GM08714 (cell line): ENCODE results near the gene AKAP5.
A peak's percentile ranks its signal among the peaks of the same experiment; 100 is the strongest.
"Not testable (repeated sequence)": the region's sequence is repeated elsewhere in the genome, so short reads cannot be mapped to it uniquely, and the experiment has no call there.

ENCODE experiments used
- H3K4me3 ChIP-seq: fragments of 200-500 bp; sonication (Bioruptor generic); 2 replicates; pipeline ENCODE4 v1.5.1; 2014; ENCODE audit warnings: mild to moderate bottlenecking, low read length, inconsistent platforms
- ZNF274 ChIP-seq: IDR thresholded peaks from 2 replicates; pipeline ENCODE4 v1.6.1; 2012; ENCODE audit warnings: mild to moderate bottlenecking, low read depth, low read length

AKAP5 gene

DNA sequence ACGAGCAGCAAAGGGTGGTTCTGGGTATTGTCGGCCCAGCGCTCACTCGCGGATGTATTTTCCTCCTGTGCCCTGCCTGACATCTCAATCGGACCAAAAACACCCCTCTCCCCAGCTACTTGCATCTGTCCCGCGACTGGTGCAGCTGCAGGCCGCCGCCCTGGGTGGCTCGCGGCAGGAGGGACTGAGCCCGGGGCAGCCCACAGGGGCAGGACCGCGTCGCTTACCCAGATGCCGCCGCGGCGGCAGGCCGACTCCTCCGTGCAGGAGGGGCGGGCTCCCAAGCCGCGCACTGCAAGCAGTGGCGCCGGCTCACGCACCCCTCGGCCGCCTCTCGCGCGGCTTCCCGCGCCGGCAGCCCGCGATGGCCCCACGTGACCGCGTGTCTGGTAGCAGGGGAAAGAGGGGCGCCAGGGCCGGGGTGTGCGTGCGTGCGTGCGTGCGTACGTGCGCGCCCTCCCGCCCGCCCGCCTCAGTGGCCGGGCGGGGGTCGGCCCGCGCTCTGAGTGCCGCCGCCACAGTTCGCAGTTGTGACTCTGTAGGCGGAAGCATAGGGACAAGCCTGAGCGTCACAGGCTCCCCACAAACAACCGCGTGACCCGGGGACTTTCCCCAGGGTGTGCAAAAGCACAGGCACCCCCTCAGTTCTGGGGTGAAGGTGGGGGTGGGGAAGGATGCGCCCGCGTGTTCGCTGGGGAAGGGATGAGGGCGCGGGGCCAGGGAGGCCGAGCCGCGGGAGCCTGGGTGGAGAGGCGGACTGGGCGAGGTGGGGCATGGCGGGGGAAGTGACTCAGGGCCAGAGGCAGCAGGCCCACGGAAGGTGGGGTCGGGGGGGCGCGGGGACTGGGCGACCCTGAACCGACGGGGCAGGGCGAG, 38.4 kb downstream of the AKAP5 start, which contains the start of gene ZBTB25:
Gene ZBTB25 (minus strand): TSS at position 405 of the 876 bp plus-strand sequence. CDS start 13,305 bp downstream, outside the sequence.
- no peak for TF ChIP-seq ZNF274
- H3K4me3 ChIP-seq, result peak within 1 kb of the TSS; percentile 93

GRCh38 chr14:64504310-64504896, 39.1 kb downstream of the AKAP5 start, which contains the start of gene ZBTB1:
Gene ZBTB1, plus strand, starts transcription at chr14:64504770. Its CDS starts 16,735 bp downstream, at chr14:64521505.
- no peak for TF ChIP-seq ZNF274
- H3K4me3 ChIP-seq, result peak within 1 kb of the TSS; percentile 93

- no peak for TF ChIP-seq ZNF274
- peak overlapping the region; percentile 93 for H3K4me3 ChIP-seq
These were observed 39.8 kb downstream of the AKAP5 start for GRCh38 chr14:64504897-64505794.

DNA sequence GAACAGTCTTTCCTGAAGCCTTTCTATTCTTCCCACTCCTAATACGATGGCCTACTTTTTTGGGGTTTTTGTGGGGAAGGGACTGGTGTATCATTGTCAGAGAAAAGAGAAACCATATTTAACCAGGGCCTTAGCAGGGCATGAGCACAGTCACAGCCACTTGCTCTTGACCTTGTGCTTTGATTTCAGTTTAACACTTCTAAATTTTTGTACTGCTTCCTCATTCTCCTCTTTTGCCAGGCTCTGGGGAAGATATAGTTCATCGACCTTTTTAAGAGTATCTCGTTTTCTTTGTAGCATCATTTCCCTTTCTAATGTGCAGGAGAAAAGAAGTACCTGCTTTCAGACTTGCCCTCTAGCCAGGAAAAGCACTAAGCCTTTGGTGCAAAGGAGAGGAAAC, 41.4 kb downstream of the AKAP5 start:
- no peak for TF ChIP-seq ZNF274
- H3K4me3 ChIP-seq, result peak overlapping the region; percentile 93

GRCh38 chr14:64507376-64508156, 42.3 kb downstream of the AKAP5 start:
- peak overlapping the region; percentile 57 for H3K4me3 ChIP-seq
- TF ChIP-seq ZNF274, result no peak

DNA sequence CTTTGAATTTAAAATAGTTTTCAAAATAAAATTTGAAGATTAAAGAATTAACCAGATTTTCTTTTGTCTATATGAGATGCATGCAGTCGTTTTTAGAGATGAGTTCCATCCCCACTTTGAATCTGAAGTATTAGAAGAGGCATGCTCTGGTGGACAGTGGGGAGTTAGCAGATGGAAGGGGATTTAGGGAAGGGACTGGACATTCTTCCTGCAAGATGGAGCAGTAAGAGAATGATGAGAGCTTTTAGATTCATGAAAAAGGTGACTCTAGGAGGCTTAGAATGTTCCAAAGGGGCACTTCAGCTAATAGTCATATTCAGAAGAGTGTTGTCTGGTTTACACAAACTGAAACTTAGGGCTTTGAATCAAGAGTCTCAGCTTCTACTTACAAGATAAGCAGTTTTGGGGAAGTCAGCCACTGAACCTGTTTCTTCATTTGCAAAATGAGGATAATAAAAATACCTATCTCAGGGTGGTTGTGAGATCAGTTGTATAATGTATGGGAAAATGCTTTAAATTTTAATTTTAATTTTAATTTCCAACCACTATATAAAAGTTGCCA, 43.0 kb downstream of the AKAP5 start:
- H3K4me3 ChIP-seq, result peak overlapping the region; percentile 57
- TF ChIP-seq ZNF274, result no peak

GRCh38 chr14:64509036-64509435, 43.7 kb downstream of the AKAP5 start:
- no peak for TF ChIP-seq ZNF274
- H3K4me3 ChIP-seq, result no peak overlapping the region

- no peak for TF ChIP-seq ZNF274
These were observed 45.7 kb downstream of the AKAP5 start for GRCh38 chr14:64510825-64511671.

GRCh38 chr14:64513271-64513670, 48.0 kb downstream of the AKAP5 start:
- H3K4me3 ChIP-seq, result no peak overlapping the region
- no peak for TF ChIP-seq ZNF274

More at GRCh38 chr14:64510825-64511671, 45.7 kb downstream of the AKAP5 start:
- H3K4me3 ChIP-seq, result no peak overlapping the region

- TF ChIP-seq ZNF274, result no peak
- H3K4me3 ChIP-seq, result no peak overlapping the region
These were observed 49.8 kb downstream of the AKAP5 start for GRCh38 chr14:64515053-64515452.

DNA sequence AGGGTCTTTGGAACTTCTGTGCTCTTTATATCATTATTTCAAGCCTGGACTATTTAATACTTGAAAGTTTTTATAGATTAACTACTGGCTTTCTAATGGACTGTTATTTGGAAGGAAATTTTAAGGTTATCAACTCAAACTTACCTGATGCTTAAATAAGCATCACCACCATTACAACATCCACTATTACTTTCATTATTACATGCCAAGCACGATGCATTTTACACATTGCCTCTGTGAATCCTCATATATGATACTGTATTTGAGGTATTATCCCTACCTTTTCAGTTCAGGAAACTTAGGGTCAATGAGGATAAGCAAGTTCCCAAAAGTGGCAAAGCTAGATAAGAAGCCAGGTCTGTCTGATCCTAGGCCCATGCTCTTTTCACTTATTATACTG, 51.7 kb downstream of the AKAP5 start:
- TF ChIP-seq ZNF274, result no peak

DNA sequence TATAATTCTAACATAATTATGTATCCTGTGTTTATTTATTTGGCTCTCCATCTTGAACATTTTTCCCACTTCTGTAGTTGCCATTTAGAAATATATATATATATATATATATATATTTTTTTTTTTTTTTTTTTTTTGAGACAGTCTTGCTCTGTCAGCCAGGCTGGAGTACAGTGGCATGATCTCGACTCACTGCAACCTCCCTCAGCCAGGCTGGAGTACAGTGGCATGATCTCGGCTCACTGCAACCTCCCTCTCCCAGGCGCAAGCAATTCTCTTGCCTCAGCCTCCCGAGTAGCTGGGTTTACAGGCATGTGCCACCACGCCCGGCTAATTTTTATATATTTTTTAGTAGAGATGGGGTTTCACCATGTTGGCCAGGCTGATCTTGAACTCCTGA, 52.4 kb downstream of the AKAP5 start:
- not testable (repeated sequence) for H3K4me3 ChIP-seq

More for the DNA sequence above, 51.7 kb downstream of the AKAP5 start:
- no peak overlapping the region for H3K4me3 ChIP-seq

- no peak overlapping the region for H3K4me3 ChIP-seq
- TF ChIP-seq ZNF274, result no peak
These were observed 52.9 kb downstream of the AKAP5 start for GRCh38 chr14:64518229-64518628.
